Measurements from ENCODE around the gene MAP2K5.

Gene MAP2K5

GRCh38 chr15:67828278-67828968 lies 285.9 kb downstream of the MAP2K5 start:
- no peak overlapping the region for H3K4me3 ChIP-seq (ENCODE audit: low read depth, low read length)
- TF ChIP-seq CTCF (IDR thresholded peaks at IDR 0.05; ENCODE audit: low read depth, low read length) = no peak

GRCh38 chr15:67828969-67829646 lies 286.6 kb downstream of the MAP2K5 start:
- no peak overlapping the region for H3K4me3 ChIP-seq (ENCODE audit: low read depth, low read length)
- TF ChIP-seq CTCF (IDR thresholded peaks at IDR 0.05; ENCODE audit: low read depth, low read length) = no peak

- no peak for TF ChIP-seq CTCF (IDR thresholded peaks at IDR 0.05; ENCODE audit: low read depth, low read length)
- no peak overlapping the region for H3K4me3 ChIP-seq (ENCODE audit: low read depth, low read length)
Measured at GRCh38 chr15:67829647-67830504, 287.4 kb downstream of the MAP2K5 start.

- no peak for TF ChIP-seq CTCF (IDR thresholded peaks at IDR 0.05; ENCODE audit: low read depth, low read length)
- H3K4me3 ChIP-seq (ENCODE audit: low read depth, low read length) = no peak overlapping the region
Measured at GRCh38 chr15:67831363-67831762, 288.9 kb downstream of the MAP2K5 start.

- TF ChIP-seq CTCF (IDR thresholded peaks at IDR 0.05; ENCODE audit: low read depth, low read length) = no peak
- no peak overlapping the region for H3K4me3 ChIP-seq (ENCODE audit: low read depth, low read length)
Measured at GRCh38 chr15:67832031-67832551, 289.6 kb downstream of the MAP2K5 start.

GRCh38 chr15:67832897-67833709 lies 290.6 kb downstream of the MAP2K5 start:
- H3K4me3 ChIP-seq (ENCODE audit: low read depth, low read length) = peak overlapping the region; percentile 32; the same call in 1 of the 2 replicates
- no peak for TF ChIP-seq CTCF (IDR thresholded peaks at IDR 0.05; ENCODE audit: low read depth, low read length)

All from WI38 (cell line).